ENCODE measurements around the gene DEGS2. TPM values are rescaled to one million over a fixed set of nuclear protein-coding genes. Genes with fewer than 3 reads are reported as not detected.

Gene DEGS2
- total and polyA plus RNA-seq, 12 donors, result 0.04 to 0.20 (median 0.10) TPM; not detected in 7

- ATAC-seq (no peak), DNase-seq (no peak)
- TF ChIP-seq, protein P1, sequence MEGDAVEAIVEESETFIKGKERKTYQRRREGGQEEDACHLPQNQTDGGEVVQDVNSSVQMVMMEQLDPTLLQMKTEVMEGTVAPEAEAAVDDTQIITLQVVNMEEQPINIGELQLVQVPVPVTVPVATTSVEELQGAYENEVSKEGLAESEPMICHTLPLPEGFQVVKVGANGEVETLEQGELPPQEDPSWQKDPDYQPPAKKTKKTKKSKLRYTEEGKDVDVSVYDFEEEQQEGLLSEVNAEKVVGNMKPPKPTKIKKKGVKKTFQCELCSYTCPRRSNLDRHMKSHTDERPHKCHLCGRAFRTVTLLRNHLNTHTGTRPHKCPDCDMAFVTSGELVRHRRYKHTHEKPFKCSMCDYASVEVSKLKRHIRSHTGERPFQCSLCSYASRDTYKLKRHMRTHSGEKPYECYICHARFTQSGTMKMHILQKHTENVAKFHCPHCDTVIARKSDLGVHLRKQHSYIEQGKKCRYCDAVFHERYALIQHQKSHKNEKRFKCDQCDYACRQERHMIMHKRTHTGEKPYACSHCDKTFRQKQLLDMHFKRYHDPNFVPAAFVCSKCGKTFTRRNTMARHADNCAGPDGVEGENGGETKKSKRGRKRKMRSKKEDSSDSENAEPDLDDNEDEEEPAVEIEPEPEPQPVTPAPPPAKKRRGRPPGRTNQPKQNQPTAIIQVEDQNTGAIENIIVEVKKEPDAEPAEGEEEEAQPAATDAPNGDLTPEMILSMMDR (IDR thresholded peaks at IDR 0.05), result no peak
- H3K36me3 ChIP-seq, result peaks cover 0 to 56% (median 0%) of the 10 kb centered on the region in 9 donors
- intact Hi-C loops (cut with DNase I), result no loop called here
- WGBS, 2 donors, result 96% methylated on average over 8 of the region's 8 CpGs
- H3K27ac ChIP-seq, result no peak overlapping the region
- H3K4me3 ChIP-seq, result no peak overlapping the region
- H3K4me1 ChIP-seq, result peaks cover 0 to 10% (median 0%) of the 10 kb centered on the region in 9 donors
- no peaks in the 10 kb centered on the region for H3K9me3 ChIP-seq
- no peaks in the 10 kb centered on the region for H3K27me3 ChIP-seq
Observed at GRCh38 chr14:100115726-100116125, 43.7 kb downstream of the DEGS2 start.

GRCh38 chr14:100115236-100115635 lies 44.2 kb downstream of the DEGS2 start:
- Histone ChIP-seq H3K4me3 (no peak overlapping the region), H3K9me3 (no peaks in the 10 kb centered on the region), H3K36me3 (peaks cover 0 to 58% (median 0%) of the 10 kb centered on the region in 9 donors), H3K4me1 (peaks cover 0 to 10% (median 0%) of the 10 kb centered on the region in 9 donors), H3K27ac (no peak overlapping the region), H3K27me3 (no peaks in the 10 kb centered on the region)
- DNase-seq, result no peak
- WGBS, 2 donors, result 97 to 98% methylated on average over 6 of the region's 6 CpGs
- TF ChIP-seq, protein P1 (IDR thresholded peaks at IDR 0.05), result no peak
- ATAC-seq, result no peak
- intact Hi-C loops (cut with DNase I), result no loop called here

DNA sequence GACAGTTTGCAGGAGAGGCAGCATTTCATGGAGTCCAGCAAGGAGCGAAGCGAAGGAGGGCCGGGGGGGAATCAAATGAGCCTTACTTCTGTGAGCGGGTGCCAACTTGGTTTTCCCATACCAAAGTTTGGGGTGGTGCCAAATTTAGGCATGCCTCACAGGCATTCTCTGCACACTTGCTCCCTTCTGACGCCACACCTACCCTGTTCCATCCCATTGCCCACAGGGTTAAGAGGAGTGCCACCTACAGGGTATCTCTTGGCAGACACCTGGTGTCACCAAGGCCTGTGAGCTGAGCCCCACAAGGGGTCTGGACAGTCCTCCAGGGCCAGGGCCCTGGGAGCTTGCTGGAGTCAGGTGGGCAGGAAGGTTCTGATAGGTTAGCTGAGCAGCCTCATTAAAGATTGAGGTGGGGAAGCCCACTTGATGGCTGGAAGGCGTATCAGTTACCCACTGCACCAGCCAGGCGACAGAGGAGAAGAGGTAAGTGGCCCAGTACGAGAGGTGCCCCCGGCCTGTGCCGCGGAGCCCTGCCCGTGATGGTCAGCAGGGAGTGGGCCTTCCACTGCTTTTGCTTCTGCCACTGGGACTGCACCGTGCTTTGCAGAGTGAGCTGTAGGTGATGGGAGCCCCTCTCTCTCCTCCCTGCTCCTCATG lies 45.2 kb downstream of the DEGS2 start:
- H3K4me1 ChIP-seq, result peaks cover 0 to 11% (median 1%) of the 10 kb centered on the region in 9 donors
- WGBS, 2 donors, result 94 to 97% methylated on average over 13 of the region's 13 CpGs
- ATAC-seq, result no peak
- H3K4me3 ChIP-seq, result no peak overlapping the region
- no peak overlapping the region for H3K27ac ChIP-seq
- TF ChIP-seq, protein P1 (IDR thresholded peaks at IDR 0.05), result no peak
- no peaks in the 10 kb centered on the region for H3K9me3 ChIP-seq
- DNase-seq, result no peak
- intact Hi-C loops (cut with DNase I), result no loop called here
- H3K27me3 ChIP-seq, result no peaks in the 10 kb centered on the region
- H3K36me3 ChIP-seq, result peaks cover 0 to 58% (median 0%) of the 10 kb centered on the region in 9 donors

- TF ChIP-seq, protein P1 (IDR thresholded peaks at IDR 0.05), result no peak
- WGBS, 2 donors, result 72 to 77% methylated on average over 11 of the region's 11 CpGs
- Histone ChIP-seq H3K4me3 (no peak overlapping the region), H3K9me3 (no peaks in the 10 kb centered on the region), H3K27me3 (no peaks in the 10 kb centered on the region), H3K27ac (no peak overlapping the region), H3K4me1 (peaks cover 8 to 31% (median 22%) of the 10 kb centered on the region in 9 donors), H3K36me3 (peaks cover 0 to 46% (median 0%) of the 10 kb centered on the region in 9 donors)
- intact Hi-C loops (cut with DNase I), result no loop called here
- no peak for DNase-seq
- ATAC-seq, result no peak
Observed at GRCh38 chr14:100111931-100112704, 47.3 kb downstream of the DEGS2 start.
